Heart right ventricle (tissue), 16 donors: ENCODE data around the gene CHRM1. TPM values are rescaled to one million over a fixed set of nuclear protein-coding genes. Genes with fewer than 3 reads are reported as not detected.

Experiments used
- ATAC-seq, 8 donors: fragments of 200-7000 bp; cut with Tn5 transposase; one replicate each; pipeline ENCODE4 v1.9.1; 2020; ENCODE audit warnings: mild to moderate bottlenecking in 8 of 8, moderate library complexity in 8 of 8, moderate number of reproducible peaks in 1 of 8
- DNase-seq, 2 donors: peaks; one replicate each; pipeline ENCODE4 v3.0.0-alpha.2; 2020
- H3K27ac ChIP-seq, 10 donors: fragments of 200-600 bp; sonication (generic) in 2 of 10; one replicate each; pipeline versions ENCODE4 v1.5.0 to v1.8.0; 2020 to 2022; ENCODE audit warnings: mild to moderate bottlenecking in 3 of 10
- H3K27me3 ChIP-seq, 7 donors: fragments of 200-600 bp; one replicate each; pipeline ENCODE4 v1.8.0; 2021 to 2022; ENCODE audit warnings: mild to moderate bottlenecking in 2 of 7
- H3K36me3 ChIP-seq, 9 donors: fragments of 200-600 bp; sonication (generic) in 1 of 9; one replicate each; pipeline versions ENCODE4 v1.5.0 to v1.8.0; 2020 to 2022; ENCODE audit warnings: mild to moderate bottlenecking in 2 of 9
- H3K4me1 ChIP-seq, 9 donors: fragments of 200-600 bp; sonication (generic) in 1 of 9; one replicate each; pipeline versions ENCODE4 v1.5.0 to v1.8.0; 2020 to 2022; ENCODE audit warnings: mild to moderate bottlenecking in 4 of 9
- H3K4me3 ChIP-seq, 10 donors: fragments of 200-600 bp; sonication (generic) in 2 of 10; one replicate each; pipeline versions ENCODE4 v1.5.0 to v1.8.0; 2020 to 2022; ENCODE audit warnings: mild to moderate bottlenecking in 7 of 10, moderate library complexity in 2 of 10
- H3K9me3 ChIP-seq, 11 donors: fragments of 200-600 bp in 10 of 11; sonication (generic) in 2 of 11; one replicate each; pipeline versions ENCODE4 v1.5.0 to v1.8.0; 2013 to 2022; ENCODE audit warnings: mild to moderate bottlenecking in 2 of 11, control low read depth in 1 of 11, moderate library complexity in 1 of 11
- CTCF ChIP-seq, 9 donors: fragments of 200-600 bp; sonication (generic) in 2 of 9; IDR thresholded peaks; one replicate each; pipeline versions ENCODE4 v1.5.0 to v1.8.0; 2021 to 2022; ENCODE audit warnings: antibody characterized with exemption in 9 of 9, mild to moderate bottlenecking in 5 of 9, moderate library complexity in 1 of 9
- WGBS, 2 donors: extraction: QIAGEN DNeasy Blood & Tissue Kit; methylation state at CpG; one replicate each; pipeline ENCODE4 v1.1.7; 2013; ENCODE audit warnings: inconsistent platforms in 1 of 2; 5-methylcytosine and 5-hydroxymethylcytosine counted together
- intact Hi-C, 10 donors: fragments of 100-400 bp; cut with DNase I; formaldehyde crosslinking; loops; one replicate each; pipeline versions ENCODE4 v1.11.1 to v1.14.2; 2022
- polyA plus RNA-seq, 2 donors: library from polyadenylated mRNA; stranded (reverse); fragments of 200-250 nt; gene quantifications; one replicate each; pipeline ENCODE4 v1.2.3, GENCODE V29; 2013
- total RNA-seq, 10 donors: library from RNA; stranded (reverse); fragmentation: NEBNext Ultra II Directional in 3 of 10; extraction: Animal tissue kit (Norgen Biotek cat#: 25700) in 3 of 10; gene quantifications; one replicate each; pipeline versions ENCODE4 v1.2.1 to v1.2.4, GENCODE V29; 2021 to 2023
- donor health status: Arrhythmogenic right ventricular cardiomyopathy.
- donor health status: ischemic (EF 13 %, LVEDD 7.1; RV severe dilation, severe dysfunction).
- donor health status: healthy with polysubstance abuse.
- donor health status: DM: no; HTN: yes; CAD: no.
- donor health status: DM: no; HTN: no; CAD: no.
- donor health status: ischemic (EF 25% LVEDD 6.9; RV normal size, moderate dysfunction).
- donor health status: ischemic (EF 25% LVEDD 5.7; RV mildly dilated, moderate dysfunction).
- donor health status: healthy.
- donor health status: DM: yes; HTN: yes; CAD: no.
- donor health status: Ischemic cardiomyopathy.
- donor health status: ischemic (EF 35%, LVEDD 5.7; RV mildly dilated, moderate dysfunction).
- donor health status: nonischemic (EF 11% LVEDD 7.7; RV severe dilation, severe dysfunction).
- donor health status: DM: yes; HTN: yes; CAD: no.
- donor health status: PGD.
- donor health status: ischemic (EF 29% LVEDD 5.4; RV normal size, mild dysfunction).
- donor health status: nonischemic (EF 23%, LVEDD 6.1; RV moderate dilation, normal function).

Gene CHRM1
- total and polyA plus RNA-seq, 12 donors: not detected

GRCh38 chr11:62910141-62910882 is 10.9 kb downstream of the CHRM1 start:
- intact Hi-C loops: loop anchor here in 1 of 10 donors (2.0 kb wide), 1 partner anchor 112 kb away; no protein-coding TSS in a partner anchor
- Histone ChIP-seq H3K27me3 (no peaks in the 10 kb centered on the region), H3K4me1 (peaks cover 4 to 27% (median 15%) of the 10 kb centered on the region in 9 donors), H3K27ac (peak overlapping the region in 2 of 10 donors; percentile 48 to 83), H3K4me3 (no peak overlapping the region), H3K9me3 (no peaks in the 10 kb centered on the region), H3K36me3 (no peaks in the 10 kb centered on the region)
- no peak for ATAC-seq
- no peak for DNase-seq
- WGBS, 2 donors: 95 to 97% methylated on average over 27 of the region's 27 CpGs
- TF ChIP-seq CTCF (IDR thresholded peaks at IDR 0.05): no peak

- no peaks in the 10 kb centered on the region for H3K36me3 ChIP-seq
- H3K27me3 ChIP-seq: no peaks in the 10 kb centered on the region
- TF ChIP-seq CTCF (IDR thresholded peaks at IDR 0.05): peak; percentile 17 to 80 (median 67)
- peak overlapping the region; percentile 35 to 90 (median 60) for H3K27ac ChIP-seq
- 46 to 47% methylated on average over 24 of the region's 24 CpGs for WGBS, 2 donors
- peaks cover 4 to 27% (median 17%) of the 10 kb centered on the region in 9 donors for H3K4me1 ChIP-seq
- intact Hi-C loops: loop anchor here in 8 of 10 donors (2.0 to 10.0 kb wide), 6 partner anchors 66 to 306 kb away; no protein-coding TSS in a partner anchor
- DNase-seq (peak; percentile 71 to 80), ATAC-seq (peak; percentile 65 to 92 (median 81))
- peak overlapping the region in 3 of 10 donors; percentile 12 to 39 (median 24) for H3K4me3 ChIP-seq
- H3K9me3 ChIP-seq: no peaks in the 10 kb centered on the region
These were observed 11.9 kb downstream of the CHRM1 start for GRCh38 chr11:62909107-62909894.

- no peak for TF ChIP-seq CTCF (IDR thresholded peaks at IDR 0.05)
- H3K36me3 ChIP-seq: no peaks in the 10 kb centered on the region
- H3K9me3 ChIP-seq: no peaks in the 10 kb centered on the region
- 48 to 63% methylated on average over 9 of the region's 9 CpGs for WGBS, 2 donors
- ATAC-seq (peak in 2 of 8 donors; percentile 4 to 18), DNase-seq (no peak)
- H3K27ac ChIP-seq: peak overlapping the region in 7 of 10 donors; percentile 6 to 90 (median 48)
- H3K4me1 ChIP-seq: peaks cover 4 to 27% (median 17%) of the 10 kb centered on the region in 9 donors
- no peaks in the 10 kb centered on the region for H3K27me3 ChIP-seq
- intact Hi-C loops: loop anchor here in 8 of 10 donors (2.0 to 10.0 kb wide), 6 partner anchors 66 to 306 kb away; no protein-coding TSS in a partner anchor
- no peak overlapping the region for H3K4me3 ChIP-seq
These were observed 12.6 kb downstream of the CHRM1 start for GRCh38 chr11:62908468-62909072.
